Measurements from ENCODE around the gene MAST4. TPM values are rescaled to one million over a fixed set of nuclear protein-coding genes. Genes with fewer than 3 reads are reported as not detected.

MAST4 gene
- total RNA-seq, 2 donors from 2014 or later: 9.5 to 20.8 TPM

DNA sequence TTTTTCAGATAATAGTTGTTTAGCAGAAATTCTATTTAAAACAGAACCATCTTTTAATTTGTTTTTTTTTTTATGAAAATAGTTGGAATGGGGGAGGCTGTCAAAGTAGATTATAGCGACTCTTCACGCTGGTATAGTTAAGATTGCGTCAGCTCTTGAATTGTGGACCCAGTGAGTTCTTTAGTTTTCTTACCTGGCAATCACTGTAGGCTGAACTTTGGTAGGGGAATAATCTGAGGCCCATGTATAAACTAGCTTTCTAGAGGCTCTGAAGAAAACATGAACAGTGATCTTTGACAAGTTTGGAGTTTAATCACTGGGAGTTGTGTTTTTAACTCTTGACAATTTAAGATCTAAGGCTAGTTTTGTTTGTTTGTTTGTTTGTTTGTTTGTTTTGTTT, 519.6 kb downstream of the MAST4 start:
- Histone ChIP-seq H3K9ac (ENCODE audit: low read depth in 2 of 2, low read length in 2 of 2) (no peak overlapping the region), H3K9me3 (no peaks in the 10 kb centered on the region), H3K27ac (no peak overlapping the region), H3K4me3 (no peak overlapping the region), H3K27me3 (no peaks in the 10 kb centered on the region), H3K4me1 (no peaks in the 10 kb centered on the region), H3K36me3 (peaks cover 2% of the 10 kb centered on the region)
- TF ChIP-seq CTCF (IDR thresholded peaks at IDR 0.05): no peak
- DNase-seq: no peak
- intact Hi-C loops (cut with DNase I): no loop called here

GRCh38 chr5:67118050-67118620, 521.9 kb downstream of the MAST4 start:
- intact Hi-C loops (cut with DNase I): no loop called here
- no peak for DNase-seq
- no peak for TF ChIP-seq CTCF (IDR thresholded peaks at IDR 0.05)
- no peak overlapping the region for H3K4me3 ChIP-seq
- H3K27me3 ChIP-seq: no peaks in the 10 kb centered on the region
- no peaks in the 10 kb centered on the region for H3K9me3 ChIP-seq
- no peak overlapping the region for H3K27ac ChIP-seq
- no peaks in the 10 kb centered on the region for H3K4me1 ChIP-seq
- H3K36me3 ChIP-seq: no peaks in the 10 kb centered on the region
- no peak overlapping the region for H3K9ac ChIP-seq (ENCODE audit: low read depth in 2 of 2, low read length in 2 of 2)

GRCh38 chr5:67119010-67119409, 522.8 kb downstream of the MAST4 start:
- intact Hi-C loops (cut with DNase I): no loop called here
- H3K9ac ChIP-seq (ENCODE audit: low read depth in 2 of 2, low read length in 2 of 2): no peak overlapping the region
- TF ChIP-seq CTCF (IDR thresholded peaks at IDR 0.05): no peak
- H3K4me3 ChIP-seq: no peak overlapping the region
- H3K27ac ChIP-seq: no peak overlapping the region
- no peaks in the 10 kb centered on the region for H3K9me3 ChIP-seq
- H3K27me3 ChIP-seq: no peaks in the 10 kb centered on the region
- no peaks in the 10 kb centered on the region for H3K4me1 ChIP-seq
- H3K36me3 ChIP-seq: no peaks in the 10 kb centered on the region
- no peak for DNase-seq

DNA sequence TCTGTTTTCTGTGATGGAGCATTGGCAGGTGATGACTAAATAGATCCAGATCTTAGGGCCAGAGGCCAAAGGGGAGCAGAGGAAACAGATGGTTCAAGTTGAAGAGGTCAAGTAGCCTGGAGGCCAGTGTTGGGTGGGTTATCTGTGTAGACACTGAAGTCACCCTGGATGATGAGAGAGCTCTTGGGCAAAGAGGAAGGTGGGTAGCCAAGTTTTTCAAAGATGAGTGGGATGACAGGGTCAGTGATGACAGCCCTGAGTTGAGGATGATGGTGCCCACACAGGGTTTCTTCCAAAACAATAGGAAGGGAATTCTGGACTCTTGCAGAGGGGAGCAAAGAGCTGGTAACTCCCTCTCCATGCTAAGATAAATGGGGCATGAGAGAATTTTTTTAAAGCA, 523.8 kb downstream of the MAST4 start:
- TF ChIP-seq CTCF (IDR thresholded peaks at IDR 0.05): no peak
- no peaks in the 10 kb centered on the region for H3K36me3 ChIP-seq

GRCh38 chr5:67123819-67124218, 527.6 kb downstream of the MAST4 start:
- Histone ChIP-seq H3K27me3 (no peaks in the 10 kb centered on the region), H3K9ac (ENCODE audit: low read depth in 2 of 2, low read length in 2 of 2) (no peak overlapping the region), H3K27ac (no peak overlapping the region), H3K9me3 (no peaks in the 10 kb centered on the region), H3K36me3 (no peaks in the 10 kb centered on the region), H3K4me1 (no peaks in the 10 kb centered on the region), H3K4me3 (no peak overlapping the region)
- TF ChIP-seq CTCF (IDR thresholded peaks at IDR 0.05): no peak
- DNase-seq: no peak
- intact Hi-C loops (cut with DNase I): no loop called here

More for the DNA sequence above, 523.8 kb downstream of the MAST4 start:
- intact Hi-C loops (cut with DNase I): no loop called here
- Histone ChIP-seq H3K9me3 (no peaks in the 10 kb centered on the region), H3K9ac (ENCODE audit: low read depth in 2 of 2, low read length in 2 of 2) (no peak overlapping the region), H3K27me3 (no peaks in the 10 kb centered on the region), H3K4me1 (no peaks in the 10 kb centered on the region), H3K4me3 (no peak overlapping the region), H3K27ac (no peak overlapping the region)
- no peak for DNase-seq
